Endothelial cell (in vitro differentiated cells): ENCODE measurements around the gene HOXC12. TPM values are rescaled to one million over a fixed set of nuclear protein-coding genes. Genes with fewer than 3 reads are reported as not detected.

Experiments
- DNase-seq: peaks from one replicate; pipeline ENCODE4 v3.0.0; 2021; ENCODE audit warnings: low spot score
- H3K27ac Mint-ChIP-seq: one replicate; pipeline ENCODE4 v1.8.0; 2021; ENCODE audit warnings: mixed read lengths, inconsistent platforms; ENCODE audit not compliant: unreplicated experiment
- H3K27me3 Mint-ChIP-seq: one replicate; pipeline ENCODE4 v1.8.0; 2021; ENCODE audit warnings: mild to moderate bottlenecking, moderate library complexity, mixed read lengths, inconsistent platforms; ENCODE audit not compliant: unreplicated experiment
- H3K36me3 Mint-ChIP-seq: one replicate; pipeline ENCODE4 v1.8.0; 2021; ENCODE audit warnings: mild to moderate bottlenecking, low read depth, mixed read lengths, inconsistent platforms; ENCODE audit not compliant: unreplicated experiment
- H3K4me1 Mint-ChIP-seq: one replicate; pipeline ENCODE4 v1.8.0; 2021; ENCODE audit warnings: mild to moderate bottlenecking, mixed read lengths, inconsistent platforms; ENCODE audit not compliant: unreplicated experiment
- H3K4me3 Mint-ChIP-seq: one replicate; pipeline ENCODE4 v1.8.0; 2021; ENCODE audit warnings: mild to moderate bottlenecking, mixed read lengths, inconsistent platforms; ENCODE audit not compliant: unreplicated experiment
- H3K9me3 Mint-ChIP-seq: one replicate; pipeline ENCODE4 v1.8.0; 2021; ENCODE audit warnings: mixed read lengths, inconsistent platforms; ENCODE audit not compliant: unreplicated experiment
- CTCF ChIP-seq: fragments of 200-600 bp; sonication (generic); IDR thresholded peaks from one replicate; pipeline ENCODE4 v1.5.0; 2021; ENCODE audit warnings: antibody characterized with exemption; ENCODE audit not compliant: unreplicated experiment
- total RNA-seq: library from RNA; stranded (reverse); fragmentation: NEBNext Ultra II Directional; extraction: Animal tissue kit (Norgen Biotek cat#: 25700); gene quantifications from one replicate; pipeline ENCODE4 v1.2.1, GENCODE V29; 2021; ENCODE audit not compliant: unreplicated experiment

The HOXC12 gene
- total RNA-seq, 1 donor from 2014 or later, result 1.3 TPM

- TF ChIP-seq CTCF, result no peak
- peaks cover 24% of the 10 kb centered on the region for H3K27me3 Mint-ChIP-seq
- H3K4me1 Mint-ChIP-seq, result peaks cover 24% of the 10 kb centered on the region
- no peak for DNase-seq
- H3K9me3 Mint-ChIP-seq, result no peaks in the 10 kb centered on the region
- H3K4me3 Mint-ChIP-seq, result no peak overlapping the region
- no peaks in the 10 kb centered on the region for H3K36me3 Mint-ChIP-seq
- no peak overlapping the region for H3K27ac Mint-ChIP-seq
Observed at GRCh38 chr12:53927220-53928029, 27.3 kb upstream of the HOXC12 start.

GRCh38 chr12:53928054-53928835 is 26.5 kb upstream of the HOXC12 start:
- H3K27ac Mint-ChIP-seq, result no peak overlapping the region
- no peaks in the 10 kb centered on the region for H3K36me3 Mint-ChIP-seq
- H3K4me1 Mint-ChIP-seq, result peaks cover 21% of the 10 kb centered on the region
- DNase-seq, result peak; percentile 17
- no peak for TF ChIP-seq CTCF
- peak overlapping the region; percentile 42 for H3K4me3 Mint-ChIP-seq
- no peaks in the 10 kb centered on the region for H3K9me3 Mint-ChIP-seq
- peaks cover 29% of the 10 kb centered on the region for H3K27me3 Mint-ChIP-seq

- Mint-ChIP-seq H3K36me3 (no peaks in the 10 kb centered on the region), H3K4me3 (no peak overlapping the region), H3K27ac (no peak overlapping the region), H3K27me3 (peaks cover 32% of the 10 kb centered on the region), H3K9me3 (no peaks in the 10 kb centered on the region), H3K4me1 (peaks cover 15% of the 10 kb centered on the region)
- TF ChIP-seq CTCF, result no peak
- no peak for DNase-seq
Observed at GRCh38 chr12:53929527-53929926, 25.2 kb upstream of the HOXC12 start.

- no peak for TF ChIP-seq CTCF
- H3K9me3 Mint-ChIP-seq, result no peaks in the 10 kb centered on the region
- H3K36me3 Mint-ChIP-seq, result peaks cover 5% of the 10 kb centered on the region
- H3K27ac Mint-ChIP-seq, result peak overlapping the region; percentile 64
- H3K4me1 Mint-ChIP-seq, result peaks cover 23% of the 10 kb centered on the region
- H3K4me3 Mint-ChIP-seq, result no peak overlapping the region
- DNase-seq, result no peak
- peaks cover 40% of the 10 kb centered on the region for H3K27me3 Mint-ChIP-seq
Observed at GRCh38 chr12:53930591-53931255, 24.0 kb upstream of the HOXC12 start.
